Epithelial cell of prostate (primary cell): ENCODE measurements around the gene SFT2D1.
"Not testable (repeated sequence)": the region's sequence is repeated elsewhere in the genome, so short reads cannot be mapped to it uniquely, and the experiment has no call there.

ENCODE experiments used
- DNase-seq: peaks from one replicate; pipeline ENCODE4 v3.0.0-alpha.2; 2011; ENCODE audit warnings: low read depth, low spot score
- H3K27ac ChIP-seq: fragments of 450-650 bp; 2 replicates; pipeline ENCODE4 v1.5.1; 2017; ENCODE audit warnings: mild to moderate bottlenecking

The SFT2D1 gene

DNA sequence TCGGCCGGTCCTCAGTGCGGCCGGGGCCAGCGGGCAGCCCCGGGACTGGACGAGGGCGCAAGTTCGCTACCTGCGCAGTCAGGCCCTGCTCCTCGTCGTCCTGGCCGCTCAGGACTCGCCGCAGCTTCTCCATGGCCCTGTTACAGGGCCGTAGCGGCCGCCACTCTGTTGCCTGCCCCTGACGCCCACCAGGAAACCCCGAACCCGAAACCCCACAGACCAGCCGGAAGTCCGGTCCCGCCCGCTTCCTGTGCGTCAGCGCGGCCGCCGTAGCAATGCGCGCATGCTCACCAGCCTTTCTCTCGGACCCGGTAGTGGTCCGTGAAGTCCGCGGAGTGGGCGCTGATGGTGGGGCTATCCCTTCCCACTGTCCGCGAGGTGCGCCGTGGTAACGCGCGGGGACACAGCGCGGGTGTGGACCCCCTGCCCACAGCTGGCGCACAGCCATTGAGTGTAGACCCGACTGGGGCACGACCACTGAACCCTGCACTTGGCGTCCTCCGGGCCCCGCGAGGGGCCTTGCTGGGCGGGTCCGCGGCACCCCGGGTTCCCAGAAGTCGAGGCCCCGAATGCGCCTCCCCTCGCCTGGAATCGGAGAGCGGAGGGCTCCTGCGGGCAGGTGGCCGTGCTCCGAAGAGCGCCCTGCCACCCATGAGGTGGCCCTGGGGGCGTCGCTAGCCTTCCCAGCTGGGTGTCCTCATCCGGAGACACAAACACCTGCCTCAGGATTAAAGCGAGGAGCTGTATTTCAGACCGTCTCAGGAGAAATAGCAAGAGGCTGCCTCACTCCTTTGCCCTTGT lies at the start of gene SFT2D1:
Gene SFT2D1 (minus strand): TSS at position 197 of the 801 bp plus-strand sequence. CDS start 64 bp downstream, at position 133.
- peak within 1 kb of the TSS; percentile 67 for H3K27ac ChIP-seq
- no peak for DNase-seq

- no peak overlapping the region for H3K27ac ChIP-seq
- no peak for DNase-seq
These were observed 46.8 kb upstream of the SFT2D1 start for GRCh38 chr6:166389119-166389518.

DNA sequence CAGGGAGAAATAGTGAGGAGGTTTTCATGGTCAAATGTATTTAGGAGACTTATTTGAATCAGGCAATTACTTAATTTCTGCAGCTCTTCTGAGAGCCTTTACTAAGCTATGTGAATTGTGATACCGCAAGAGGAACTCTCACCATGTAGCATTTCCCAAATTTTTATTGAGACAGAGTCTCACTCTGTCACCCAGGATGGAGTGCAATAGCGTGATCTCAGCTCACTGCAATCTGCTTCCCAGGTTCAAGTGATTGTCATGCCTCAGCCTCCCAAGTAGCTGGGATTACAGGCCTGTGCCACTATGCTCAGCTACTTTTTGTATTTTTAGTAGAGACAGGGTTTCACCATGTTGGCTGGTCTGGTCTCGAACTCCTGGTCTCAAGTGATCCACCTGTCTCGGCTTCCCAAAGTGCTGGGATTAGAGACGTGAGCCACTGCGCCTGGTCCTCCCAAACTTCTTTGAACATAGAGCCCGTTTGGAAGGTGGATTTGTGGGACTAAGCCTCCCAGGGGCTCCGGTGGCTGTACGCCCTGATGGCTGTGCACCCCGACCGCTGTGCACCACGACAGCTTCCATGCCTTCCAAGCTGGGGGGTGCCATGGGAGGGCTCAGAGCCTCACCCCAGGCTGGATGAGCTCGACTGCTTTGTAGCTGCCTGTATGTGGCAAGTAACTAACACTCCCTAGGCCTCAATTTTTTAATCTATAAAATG lies 46.1 kb upstream of the SFT2D1 start:
- no peak for DNase-seq
- no peak overlapping the region for H3K27ac ChIP-seq

GRCh38 chr6:166387642-166388289 lies 45.4 kb upstream of the SFT2D1 start:
- no peak overlapping the region for H3K27ac ChIP-seq
- no peak for DNase-seq

DNA sequence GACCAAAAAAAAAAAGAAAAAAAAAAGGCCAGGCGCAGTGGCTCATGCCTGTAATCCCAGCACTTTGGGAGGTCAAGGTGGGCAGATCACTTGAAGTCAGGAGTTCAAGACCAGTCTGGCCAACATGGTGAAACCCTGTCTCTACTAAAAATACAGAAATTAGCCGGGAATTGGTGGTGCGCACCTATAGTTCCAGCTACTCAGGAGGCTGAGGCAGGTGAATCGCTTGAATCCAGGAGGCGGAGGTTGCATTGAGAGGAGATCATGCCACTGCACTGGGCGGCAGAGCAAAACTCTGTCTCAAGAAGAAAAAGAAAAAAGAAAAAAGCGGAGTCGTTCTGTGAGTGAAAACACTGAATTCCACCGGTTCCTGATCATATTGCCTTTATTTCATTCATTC lies 44.8 kb upstream of the SFT2D1 start:
- not testable (repeated sequence) for DNase-seq

DNA sequence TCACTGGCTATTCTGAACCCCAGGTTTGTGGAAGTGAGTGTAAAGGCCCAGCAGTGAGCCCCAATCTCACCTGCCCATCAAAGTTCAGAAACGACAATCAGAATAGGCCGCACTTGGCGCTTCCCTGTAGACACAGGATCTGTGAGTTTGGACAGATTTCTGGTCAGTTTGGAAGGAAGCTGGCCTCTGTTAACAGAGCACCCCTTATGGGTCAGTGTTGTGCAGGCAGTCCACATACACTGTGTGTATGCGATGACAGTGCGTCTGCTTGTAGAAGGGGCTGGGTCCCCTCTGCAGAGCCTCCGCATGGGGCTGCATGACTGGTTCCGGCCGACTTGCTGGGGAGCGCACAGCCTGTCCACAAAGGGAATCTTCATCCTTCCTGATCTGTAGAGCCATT lies 43.8 kb upstream of the SFT2D1 start:
- no peak overlapping the region for H3K27ac ChIP-seq

More for the DNA sequence above, 44.8 kb upstream of the SFT2D1 start:
- not testable (repeated sequence) for H3K27ac ChIP-seq

GRCh38 chr6:166383802-166384363 lies 41.5 kb upstream of the SFT2D1 start:
- peak overlapping the region; percentile 72 for H3K27ac ChIP-seq
- not testable (repeated sequence) for DNase-seq

More for the DNA sequence above, 43.8 kb upstream of the SFT2D1 start:
- no peak for DNase-seq

- peak within 1 kb of the TSS; percentile 72 for H3K27ac ChIP-seq
- peak; percentile 83 for DNase-seq
These were observed 40.8 kb upstream of the SFT2D1 start, which contains the start of gene MPC1 for GRCh38 chr6:166382933-166383801. TSS of gene MPC1 (minus strand) at chr6:166382940. CDS start at chr6:166382876, 64 bp downstream.

- DNase-seq = no peak
- peak overlapping the region; percentile 72 for H3K27ac ChIP-seq
These were observed 40.2 kb upstream of the SFT2D1 start for GRCh38 chr6:166382500-166382932.

- H3K27ac ChIP-seq = peak overlapping the region; percentile 72
- no peak for DNase-seq
These were observed 39.6 kb upstream of the SFT2D1 start for GRCh38 chr6:166381733-166382499.

GRCh38 chr6:166381381-166381732 lies 39.0 kb upstream of the SFT2D1 start:
- peak overlapping the region; percentile 72 for H3K27ac ChIP-seq
- no peak for DNase-seq

DNA sequence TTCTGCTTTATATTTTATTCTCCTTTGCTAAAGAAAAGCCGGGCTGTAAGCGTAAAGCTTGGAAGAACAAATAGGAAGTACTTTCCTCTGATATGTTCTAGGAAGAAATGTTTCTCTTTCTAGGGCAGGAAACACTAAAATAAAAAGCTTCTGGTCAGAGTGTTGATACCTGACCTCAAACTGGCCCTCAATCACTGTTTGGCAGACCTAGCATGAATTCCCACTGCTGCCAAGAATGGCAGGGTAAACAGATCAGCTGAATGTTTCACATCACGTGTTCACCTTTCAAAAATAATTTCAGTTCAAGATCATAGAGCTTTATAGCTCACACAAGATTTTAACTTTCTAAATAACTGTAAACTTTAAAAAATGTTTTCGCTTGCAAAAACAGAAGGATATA lies 37.5 kb upstream of the SFT2D1 start:
- no peak for DNase-seq
- H3K27ac ChIP-seq = no peak overlapping the region

- no peak for DNase-seq
- no peak overlapping the region for H3K27ac ChIP-seq
These were observed 36.8 kb upstream of the SFT2D1 start for GRCh38 chr6:166379103-166379586.

- DNase-seq = no peak
- no peak overlapping the region for H3K27ac ChIP-seq
These were observed 35.4 kb upstream of the SFT2D1 start for GRCh38 chr6:166377721-166378120.

DNA sequence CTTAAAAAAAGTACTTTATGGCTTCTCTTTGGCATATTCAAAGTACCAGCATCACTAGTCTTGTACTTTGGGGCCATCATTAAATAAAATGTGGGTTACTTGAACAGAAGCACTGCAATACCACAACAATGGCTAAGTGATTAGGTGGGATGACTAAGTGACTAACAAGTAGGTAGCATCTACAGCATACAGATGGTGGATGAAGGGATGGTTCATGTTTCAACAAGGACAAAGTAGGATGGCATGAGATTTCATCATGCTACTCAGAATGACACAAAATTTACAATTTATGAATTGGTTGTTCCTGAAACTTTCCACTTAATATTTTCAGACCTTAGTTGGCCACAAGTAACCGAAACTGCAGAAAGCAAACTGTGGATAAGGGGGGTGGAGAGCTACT lies 32.7 kb upstream of the SFT2D1 start:
- peak overlapping the region; percentile 46 for H3K27ac ChIP-seq

GRCh38 chr6:166370489-166370888 lies 28.1 kb upstream of the SFT2D1 start:
- DNase-seq = no peak
- no peak overlapping the region for H3K27ac ChIP-seq

More for the DNA sequence above, 32.7 kb upstream of the SFT2D1 start:
- DNase-seq = no peak

DNA sequence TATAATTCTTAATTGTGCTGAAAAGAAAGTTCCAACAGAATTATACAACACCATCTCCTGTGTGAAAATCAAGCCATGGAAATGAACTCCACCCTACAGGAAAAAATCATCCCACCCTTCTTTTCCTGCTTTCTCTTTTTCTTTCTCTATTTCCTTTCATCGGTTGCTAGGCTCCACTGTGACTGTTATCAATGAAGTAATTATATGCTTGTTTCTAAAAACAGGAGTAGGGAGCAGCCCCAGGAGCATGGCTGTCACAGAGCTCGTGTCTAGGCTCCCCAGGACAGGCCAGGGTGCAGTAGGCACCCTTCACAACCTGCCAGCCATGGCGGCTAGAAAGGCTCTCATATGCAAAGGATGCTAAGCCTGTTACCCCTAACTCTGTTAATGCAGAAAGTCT lies 27.4 kb upstream of the SFT2D1 start:
- DNase-seq = no peak
- no peak overlapping the region for H3K27ac ChIP-seq

- H3K27ac ChIP-seq = no peak overlapping the region
- DNase-seq = no peak
These were observed 24.6 kb upstream of the SFT2D1 start for GRCh38 chr6:166366921-166367320.

GRCh38 chr6:166365806-166366205 lies 23.5 kb upstream of the SFT2D1 start:
- no peak overlapping the region for H3K27ac ChIP-seq
- no peak for DNase-seq
